GM19452 (cell line): ENCODE measurements around the gene CCDC74A.
A peak's percentile ranks its signal among the peaks of the same experiment; 100 is the strongest.
"Not testable (repeated sequence)": the region's sequence is repeated elsewhere in the genome, so short reads cannot be mapped to it uniquely, and the experiment has no call there.

ENCODE experiments used
- ATAC-seq: cut with Tn5 transposase; IDR thresholded peaks from one replicate; pipeline ENCODE4 v1.9.1; 2021; ENCODE audit not compliant: unreplicated experiment

CCDC74A gene

GRCh38 chr2:131527131-131528001 lies at the start of gene CCDC74A:
CCDC74A (plus strand) TSS chr2:131527888; CDS start chr2:131527971, 83 bp downstream.
- ATAC-seq, result peak; percentile 86

- ATAC-seq, result not testable (repeated sequence)
These were observed 49.4 kb upstream of the CCDC74A start for GRCh38 chr2:131478074-131478849.

GRCh38 chr2:131478850-131479461 lies 48.7 kb upstream of the CCDC74A start:
- ATAC-seq, result not testable (repeated sequence)

- not testable (repeated sequence) for ATAC-seq
These were observed 47.3 kb upstream of the CCDC74A start for GRCh38 chr2:131480351-131480750.

- not testable (repeated sequence) for ATAC-seq
These were observed 45.1 kb upstream of the CCDC74A start for GRCh38 chr2:131482506-131483155.

GRCh38 chr2:131483981-131484820 lies 43.5 kb upstream of the CCDC74A start:
- ATAC-seq, result not testable (repeated sequence)

- not testable (repeated sequence) for ATAC-seq
These were observed 42.7 kb upstream of the CCDC74A start for GRCh38 chr2:131484906-131485460.

GRCh38 chr2:131486201-131486902 lies 41.3 kb upstream of the CCDC74A start:
- ATAC-seq, result not testable (repeated sequence)

- ATAC-seq, result no peak
These were observed 39.1 kb upstream of the CCDC74A start for GRCh38 chr2:131488306-131489205.

GRCh38 chr2:131490616-131491468 lies 36.8 kb upstream of the CCDC74A start:
- not testable (repeated sequence) for ATAC-seq

- ATAC-seq, result peak; percentile 2
These were observed 36.2 kb upstream of the CCDC74A start for GRCh38 chr2:131491469-131491836.

- peak; percentile 6 for ATAC-seq
These were observed 35.7 kb upstream of the CCDC74A start, which contains the start of gene MZT2A for GRCh38 chr2:131492015-131492417. MZT2A (minus strand) TSS chr2:131492397; CDS start chr2:131492376, 21 bp downstream.

GRCh38 chr2:131492418-131493198 lies 35.1 kb upstream of the CCDC74A start:
- peak; percentile 79 for ATAC-seq

GRCh38 chr2:131493199-131493968 lies 34.3 kb upstream of the CCDC74A start:
- peak; percentile 28 for ATAC-seq

- not testable (repeated sequence) for ATAC-seq
These were observed 32.2 kb upstream of the CCDC74A start for GRCh38 chr2:131495506-131495905.
